MCF 10A (cell line): ENCODE results near the gene GAB3. TPM values are rescaled to one million over a fixed set of nuclear protein-coding genes. Genes with fewer than 3 reads are reported as not detected.

ENCODE experiments used
- BruUV-seq: library from RNA; stranded (reverse); fragments of 400-500 nt; replicated peaks from 2 replicates; lab custom pipeline; 2021; lab: Mats Ljungman, UMichigan
- CTCF ChIA-PET: fragments of 300-600 bp; sonication (Branson Sonifier 250); formaldehyde crosslinking; extraction: SDS; loops from one replicate; lab custom pipeline; 2021; ENCODE audit warnings: antibody characterized with exemption, inconsistent platforms; lab: Yijun Ruan, JAX
- POLR2A ChIA-PET: fragments of 300-600, 350-650 bp; sonication (Branson Sonifier 250); formaldehyde crosslinking; extraction: SDS; loops from one replicate; lab custom pipeline; 2020; ENCODE audit warnings: antibody characterized with exemption, inconsistent platforms; lab: Yijun Ruan, JAX
- DNase-seq: peaks from one replicate; pipeline ENCODE4 v3.0.0-alpha.2; 2018; ENCODE audit not compliant: unreplicated experiment
- H3K27ac Mint-ChIP-seq: one replicate; pipeline ENCODE4 v1.8.0; 2022; ENCODE audit warnings: mild to moderate bottlenecking, low read depth, mixed read lengths; ENCODE audit not compliant: unreplicated experiment
- H3K27me3 Mint-ChIP-seq: one replicate; pipeline ENCODE4 v1.8.0; 2022; ENCODE audit warnings: mixed read lengths; ENCODE audit not compliant: insufficient read depth, unreplicated experiment
- H3K36me3 Mint-ChIP-seq: one replicate; pipeline ENCODE4 v1.8.0; 2022; ENCODE audit warnings: mild to moderate bottlenecking, moderate library complexity, mixed read lengths; ENCODE audit not compliant: insufficient read depth, unreplicated experiment
- H3K4me1 Mint-ChIP-seq: one replicate; pipeline ENCODE4 v1.8.0; 2022; ENCODE audit warnings: mixed read lengths; ENCODE audit not compliant: insufficient read depth, unreplicated experiment
- H3K4me3 Mint-ChIP-seq: one replicate; pipeline ENCODE4 v1.8.0; 2022; ENCODE audit warnings: mild to moderate bottlenecking, moderate library complexity, mixed read lengths; ENCODE audit not compliant: unreplicated experiment
- H3K9me3 Mint-ChIP-seq: one replicate; pipeline ENCODE4 v1.8.0; 2022; ENCODE audit warnings: mixed read lengths; ENCODE audit not compliant: unreplicated experiment
- intact Hi-C: fragments of 100-400 bp; cut with micrococcal nuclease; formaldehyde crosslinking; loops from 2 replicates; pipeline ENCODE4 v1.14.1; 2022
- total RNA-seq: library from RNA; stranded (reverse); gene quantifications from 2 replicates; pipeline ENCODE4 v1.2.3, GENCODE V29; 2022
- TF ChIP-seq, protein P1 (sequence below): fragments of 200-600 bp; IDR thresholded peaks from one replicate; pipeline ENCODE4 v1.8.0; 2022; ENCODE audit warnings: antibody characterized with exemption, mild to moderate bottlenecking; ENCODE audit not compliant: unreplicated experiment

Gene GAB3
- total RNA-seq, 1 experiment from 2014 or later: 2.1 TPM

DNA sequence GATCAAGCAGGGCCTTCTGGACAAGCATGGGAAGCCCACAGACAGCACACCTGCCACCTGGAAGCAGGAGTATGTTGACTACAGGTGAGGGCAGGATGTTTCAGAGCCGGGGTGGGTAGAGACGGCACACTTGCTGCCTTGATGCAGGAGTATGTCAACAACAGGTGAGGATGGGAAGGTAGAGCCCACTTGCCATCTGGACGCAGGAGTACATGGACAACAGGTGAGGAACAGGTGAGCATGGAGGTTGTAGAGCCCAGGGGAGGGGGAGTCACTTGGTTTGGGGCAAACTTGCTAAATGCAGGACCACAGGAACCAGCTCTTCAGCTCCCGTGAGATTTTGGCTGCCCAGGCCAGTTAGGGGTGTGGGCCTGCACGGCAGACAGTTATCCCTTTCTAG lies 23.7 kb upstream of the GAB3 start:
- H3K4me1 Mint-ChIP-seq: no peaks in the 10 kb centered on the region
- H3K4me3 Mint-ChIP-seq: no peak overlapping the region
- H3K27ac Mint-ChIP-seq: no peak overlapping the region
- BruUV-seq: no TSS peak
- H3K36me3 Mint-ChIP-seq: peaks cover 88% of the 10 kb centered on the region
- H3K27me3 Mint-ChIP-seq: peaks cover 11% of the 10 kb centered on the region
- POLR2A ChIA-PET: interaction anchor here (0.6 to 3.3 kb wide), 2 partner anchors 9 to 11 kb away, joined by 4 to 14 read pairs; no protein-coding TSS in a partner anchor
- CTCF ChIA-PET: interaction anchor here (0.8 kb wide), 1 partner anchor 24 kb away, joined by 4 read pairs; no protein-coding TSS in a partner anchor
- H3K9me3 Mint-ChIP-seq: no peaks in the 10 kb centered on the region
- intact Hi-C loops: no loop called here
- TF ChIP-seq, protein P1, sequence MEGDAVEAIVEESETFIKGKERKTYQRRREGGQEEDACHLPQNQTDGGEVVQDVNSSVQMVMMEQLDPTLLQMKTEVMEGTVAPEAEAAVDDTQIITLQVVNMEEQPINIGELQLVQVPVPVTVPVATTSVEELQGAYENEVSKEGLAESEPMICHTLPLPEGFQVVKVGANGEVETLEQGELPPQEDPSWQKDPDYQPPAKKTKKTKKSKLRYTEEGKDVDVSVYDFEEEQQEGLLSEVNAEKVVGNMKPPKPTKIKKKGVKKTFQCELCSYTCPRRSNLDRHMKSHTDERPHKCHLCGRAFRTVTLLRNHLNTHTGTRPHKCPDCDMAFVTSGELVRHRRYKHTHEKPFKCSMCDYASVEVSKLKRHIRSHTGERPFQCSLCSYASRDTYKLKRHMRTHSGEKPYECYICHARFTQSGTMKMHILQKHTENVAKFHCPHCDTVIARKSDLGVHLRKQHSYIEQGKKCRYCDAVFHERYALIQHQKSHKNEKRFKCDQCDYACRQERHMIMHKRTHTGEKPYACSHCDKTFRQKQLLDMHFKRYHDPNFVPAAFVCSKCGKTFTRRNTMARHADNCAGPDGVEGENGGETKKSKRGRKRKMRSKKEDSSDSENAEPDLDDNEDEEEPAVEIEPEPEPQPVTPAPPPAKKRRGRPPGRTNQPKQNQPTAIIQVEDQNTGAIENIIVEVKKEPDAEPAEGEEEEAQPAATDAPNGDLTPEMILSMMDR: no peak
- no peak for DNase-seq

DNA sequence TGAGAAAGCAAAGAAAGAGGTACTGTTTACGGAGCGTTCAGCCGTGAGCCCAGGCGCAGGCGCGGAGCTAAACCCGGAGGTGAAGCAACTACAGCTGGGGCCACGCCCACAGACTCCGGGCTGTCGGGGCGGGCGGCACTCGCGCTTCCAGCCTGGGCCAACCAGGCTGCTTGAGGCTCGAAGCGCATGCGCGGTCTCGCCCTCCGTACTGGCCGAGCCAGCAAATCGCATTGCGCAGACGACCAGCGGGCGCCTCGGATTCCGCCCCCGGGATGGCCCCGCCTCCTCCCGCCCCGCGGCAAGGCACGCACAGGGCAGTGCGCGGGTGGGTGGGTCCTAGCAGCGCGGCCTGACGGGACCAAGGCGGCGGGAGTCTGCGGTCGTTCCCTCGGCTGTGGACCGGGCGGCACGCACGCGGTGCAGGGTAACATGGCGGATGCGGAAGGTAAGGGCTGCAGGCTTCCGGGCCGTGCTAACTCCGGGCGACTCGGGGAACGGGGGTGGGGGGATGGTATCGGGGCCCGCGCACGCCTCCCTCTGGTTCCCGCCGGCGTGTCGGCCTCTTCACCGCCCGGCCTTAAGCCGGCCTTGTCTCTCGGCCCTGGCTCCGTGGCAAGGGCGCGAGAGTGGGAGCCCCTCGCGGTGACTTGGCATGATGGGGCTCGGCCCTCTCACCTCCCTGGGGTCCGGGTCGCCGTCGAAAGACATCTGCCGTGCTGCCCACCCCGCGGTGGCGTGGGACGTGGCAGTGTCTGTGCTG lies 11.8 kb upstream of the GAB3 start, which contains the start of gene DKC1:
DKC1 (plus strand) TSS at position 328 of the 760 bp plus-strand sequence; CDS start at position 430, 102 bp downstream.
- CTCF ChIA-PET: interaction anchor here (0.7 to 2.3 kb wide), 6 partner anchors 14 to 794 kb away, joined by 3 to 17 read pairs (median 4); no protein-coding TSS in a partner anchor
- Mint-ChIP-seq H3K36me3 (peaks cover 31% of the 10 kb centered on the region), H3K27ac (peak within 1 kb of the TSS; percentile 79), H3K4me1 (peaks cover 6% of the 10 kb centered on the region), H3K9me3 (no peaks in the 10 kb centered on the region), H3K27me3 (peaks cover 14% of the 10 kb centered on the region), H3K4me3 (peak within 1 kb of the TSS; percentile 79)
- TF ChIP-seq, protein P1: no peak
- intact Hi-C loops: loop anchor here (2.0 kb wide), 1 partner anchor 42 kb away; the partner anchor contains the start of gene MPP1
- POLR2A ChIA-PET: interaction anchor here (0.7 to 4.6 kb wide), 12 partner anchors 9 to 303 kb away, joined by 3 to 45 read pairs (median 4); partner anchors contain the start of genes GAB3 and MPP1
- peak; percentile 92 for DNase-seq
- no TSS peak for BruUV-seq

DNA sequence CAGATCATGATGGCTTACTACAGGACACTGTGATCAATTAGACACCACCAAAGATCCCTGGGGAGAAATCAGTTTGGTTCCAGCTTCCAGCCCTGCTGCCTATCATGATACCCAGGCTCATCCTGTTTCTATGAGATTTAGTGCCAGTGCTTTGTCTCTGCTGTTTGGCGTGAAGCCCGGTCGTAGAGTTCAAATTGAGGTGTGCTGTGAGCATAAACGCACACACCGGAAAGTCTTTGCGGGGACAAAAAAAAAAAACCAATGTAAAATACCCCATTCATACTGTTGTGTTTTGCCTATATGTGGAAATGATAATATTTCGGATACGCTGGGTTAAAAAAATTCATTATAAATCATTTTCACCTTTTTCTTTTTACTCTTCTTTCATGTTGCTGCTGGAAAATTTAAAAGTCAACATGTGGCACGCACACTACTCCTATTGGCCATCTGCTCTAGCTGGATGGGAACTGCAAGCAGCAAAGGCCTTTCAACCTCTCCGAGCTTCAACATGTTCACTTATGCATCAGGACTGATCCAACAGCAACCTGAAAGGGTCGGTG lies 11.2 kb upstream of the GAB3 start:
- intact Hi-C loops: loop anchor here (2.0 kb wide), 1 partner anchor 43 kb away; the partner anchor contains the start of gene MPP1
- Mint-ChIP-seq H3K27me3 (peaks cover 12% of the 10 kb centered on the region), H3K4me1 (peaks cover 6% of the 10 kb centered on the region), H3K9me3 (no peaks in the 10 kb centered on the region), H3K27ac (peak overlapping the region; percentile 79), H3K4me3 (peak overlapping the region; percentile 79), H3K36me3 (peaks cover 25% of the 10 kb centered on the region)
- ChIA-PET POLR2A (interaction anchor here (0.6 to 4.6 kb wide), 10 partner anchors 8 to 134 kb away, joined by 3 to 45 read pairs (median 4); partner anchors contain the start of genes GAB3 and MPP1), CTCF (interaction anchor here (0.7 to 1.4 kb wide), 3 partner anchors 14 to 24 kb away, joined by 3 to 5 read pairs (median 3); no protein-coding TSS in a partner anchor)
- TF ChIP-seq, protein P1: no peak
- TSS peak; percentile 88 for BruUV-seq
- peak; percentile 33 for DNase-seq

DNA sequence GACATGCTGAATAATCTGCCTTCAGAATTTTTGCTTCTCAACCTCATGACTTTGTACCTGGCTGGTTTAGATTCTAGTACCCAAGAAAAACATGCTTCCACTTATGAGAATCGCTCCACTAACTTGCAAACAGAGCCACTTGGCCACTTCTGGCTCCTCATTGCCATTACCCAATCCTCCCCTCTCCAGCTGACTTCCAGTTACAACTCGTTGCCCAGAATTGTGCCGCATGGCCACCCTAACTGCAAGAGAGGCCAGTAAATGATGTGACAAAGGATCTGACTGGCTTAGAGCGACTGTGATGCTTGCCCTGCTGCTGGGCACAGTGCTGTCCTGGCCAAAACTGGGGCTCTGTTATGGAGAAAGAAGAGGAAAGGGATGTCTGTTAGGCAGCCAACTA lies 7.8 kb upstream of the GAB3 start:
- intact Hi-C loops: no loop called here
- no peaks in the 10 kb centered on the region for H3K27me3 Mint-ChIP-seq
- H3K4me3 Mint-ChIP-seq: no peak overlapping the region
- ChIA-PET CTCF (interaction anchor here (1.4 kb wide), 1 partner anchor 10 kb away, joined by 3 read pairs; no protein-coding TSS in a partner anchor), POLR2A (no interaction called here)
- no TSS peak for BruUV-seq
- H3K4me1 Mint-ChIP-seq: no peaks in the 10 kb centered on the region
- H3K36me3 Mint-ChIP-seq: no peaks in the 10 kb centered on the region
- TF ChIP-seq, protein P1: no peak
- H3K27ac Mint-ChIP-seq: no peak overlapping the region
- H3K9me3 Mint-ChIP-seq: no peaks in the 10 kb centered on the region
- no peak for DNase-seq
